GM13976 (cell line): ENCODE results near the gene AP5M1.
"Not testable (repeated sequence)": the region's sequence is repeated elsewhere in the genome, so short reads cannot be mapped to it uniquely, and the experiment has no call there.

ENCODE experiments used
- DNase-seq: peaks from one replicate; pipeline ENCODE4 v3.0.0; 2012; ENCODE audit warnings: low spot score
- CTCF ChIP-seq: IDR thresholded peaks from 2 replicates; pipeline ENCODE4 v1.5.1; 2012; ENCODE audit warnings: borderline replicate concordance, mild to moderate bottlenecking; ENCODE audit not compliant: insufficient read depth; ENCODE audit errors: extremely low read depth, missing control alignments, control extremely low read depth
- in situ Hi-C: fragments of 300-500 bp; cut with MboI; formaldehyde crosslinking; loops from one replicate; pipeline ENCODE4 v1.12.0; 2022; ENCODE audit warnings: low sequenced_read_pairs, mixed read lengths, inconsistent platforms; ENCODE audit not compliant: unreplicated experiment

AP5M1 gene

GRCh38 chr14:57329833-57330232 lies 61.1 kb downstream of the AP5M1 start:
- no peak for DNase-seq
- in situ Hi-C loops = no loop called here
- no peak for TF ChIP-seq CTCF

- in situ Hi-C loops = not testable (repeated sequence)
These were observed 63.7 kb downstream of the AP5M1 start for GRCh38 chr14:57332475-57332874.

GRCh38 chr14:57333726-57334125 lies 65.0 kb downstream of the AP5M1 start:
- in situ Hi-C loops, DNase-seq: not testable (repeated sequence)

More at GRCh38 chr14:57332475-57332874, 63.7 kb downstream of the AP5M1 start:
- DNase-seq = not testable (repeated sequence)

GRCh38 chr14:57343545-57344297 lies 75.0 kb downstream of the AP5M1 start:
- in situ Hi-C loops, DNase-seq: not testable (repeated sequence)

GRCh38 chr14:57345106-57345505 lies 76.3 kb downstream of the AP5M1 start:
- no peak for DNase-seq
- no peak for TF ChIP-seq CTCF
- in situ Hi-C loops = no loop called here

GRCh38 chr14:57346741-57347140 lies 78.0 kb downstream of the AP5M1 start:
- no peak for TF ChIP-seq CTCF
- in situ Hi-C loops = no loop called here
- no peak for DNase-seq
